Liver (tissue), 9 donors: ENCODE data around the gene SNRPA. TPM values are rescaled to one million over a fixed set of nuclear protein-coding genes. Genes with fewer than 3 reads are reported as not detected.
A peak's percentile ranks its signal among the peaks of the same experiment; 100 is the strongest.

Experiments used
- DNase-seq: peaks from one replicate; pipeline ENCODE4 v3.0.0-alpha.2; 2017; ENCODE audit warnings: low spot score
- H3K27ac ChIP-seq, 2 donors: one replicate each; pipeline ENCODE4 v1.7.0; 2013; ENCODE audit warnings: inconsistent platforms in 2 of 2, low read length in 2 of 2, control low read depth in 1 of 2, low read depth in 1 of 2, mild to moderate bottlenecking in 1 of 2
- H3K27me3 ChIP-seq, 4 donors: one replicate each; pipeline versions ENCODE4 v1.6.1 to v1.7.0; 2013; ENCODE audit warnings: low read length in 3 of 4, inconsistent platforms in 1 of 4, mild to moderate bottlenecking in 1 of 4, moderate library complexity in 1 of 4; ENCODE audit not compliant: control insufficient read depth in 4 of 4, insufficient read depth in 4 of 4
- H3K36me3 ChIP-seq, 4 donors: one replicate each; pipeline versions ENCODE4 v1.6.1 to v1.7.0; 2013; ENCODE audit warnings: low read length in 3 of 4, mild to moderate bottlenecking in 3 of 4, low read depth in 1 of 4, moderate library complexity in 1 of 4; ENCODE audit not compliant: control insufficient read depth in 4 of 4, insufficient read depth in 3 of 4
- H3K4me1 ChIP-seq, 4 donors: one replicate each; pipeline versions ENCODE4 v1.6.1 to v1.7.0; 2013; ENCODE audit warnings: low read length in 3 of 4, mild to moderate bottlenecking in 3 of 4, moderate library complexity in 1 of 4; ENCODE audit not compliant: control insufficient read depth in 4 of 4, insufficient read depth in 4 of 4
- H3K4me3 ChIP-seq, 3 donors: one replicate each; pipeline versions ENCODE4 v1.6.1 to v1.7.0; 2013; ENCODE audit warnings: low read length in 3 of 3, control low read depth in 1 of 3, low read depth in 1 of 3, mild to moderate bottlenecking in 1 of 3
- H3K9ac ChIP-seq, 2 donors: one replicate each; pipeline ENCODE4 v1.7.0; 2013; ENCODE audit warnings: low read length in 2 of 2, mild to moderate bottlenecking in 2 of 2, moderate library complexity in 2 of 2, control low read depth in 1 of 2, low read depth in 1 of 2
- H3K9me3 ChIP-seq, 4 donors: one replicate each; pipeline versions ENCODE4 v1.6.1 to v1.7.0; 2013; ENCODE audit warnings: low read length in 3 of 4; ENCODE audit not compliant: control insufficient read depth in 4 of 4
- ATF3 ChIP-seq: IDR thresholded peaks from 2 replicates; pipeline ENCODE4 v1.6.1; 2016; ENCODE audit warnings: antibody characterized with exemption
- CTCF ChIP-seq: fragments of 150-350 bp; IDR thresholded peaks from 2 replicates; pipeline ENCODE4 v1.5.1; 2017; ENCODE audit warnings: improper control_type of control experiment, low read depth, low read length; ENCODE audit not compliant: missing input control
- EGR1 ChIP-seq, 2 donors: IDR thresholded peaks; 2 replicates each; pipeline ENCODE4 v1.6.1; 2016 to 2018; ENCODE audit warnings: antibody characterized with exemption in 2 of 2, low read depth in 2 of 2
- FOXA1 ChIP-seq: IDR thresholded peaks from 2 replicates; pipeline ENCODE4 v1.6.1; 2016; ENCODE audit warnings: antibody characterized with exemption
- FOXA2 ChIP-seq: IDR thresholded peaks from 2 replicates; pipeline ENCODE4 v1.6.1; 2016; ENCODE audit warnings: antibody characterized with exemption
- GABPA ChIP-seq, 2 donors: IDR thresholded peaks in 1 of 2; conservative IDR thresholded peaks in 1 of 2; 2 replicates each; pipeline ENCODE4 v1.6.1; 2016; ENCODE audit warnings: antibody characterized with exemption in 2 of 2, mild to moderate bottlenecking in 1 of 2, moderate library complexity in 1 of 2
- HNF4A ChIP-seq, 2 donors: conservative IDR thresholded peaks; 2 replicates each; pipeline ENCODE4 v1.6.1; 2016; ENCODE audit warnings: antibody characterized with exemption in 2 of 2, mild to moderate bottlenecking in 2 of 2
- HNF4G ChIP-seq: IDR thresholded peaks from 2 replicates; pipeline ENCODE4 v1.6.1; 2016; ENCODE audit warnings: antibody characterized with exemption
- JUND ChIP-seq, 2 donors: IDR thresholded peaks; 2 replicates each; pipeline ENCODE4 v1.6.1; 2016; ENCODE audit warnings: antibody characterized with exemption in 2 of 2
- MAX ChIP-seq: IDR thresholded peaks from 2 replicates; pipeline ENCODE4 v1.6.1; 2016; ENCODE audit warnings: antibody characterized with exemption
- NR2F2 ChIP-seq: IDR thresholded peaks from 2 replicates; pipeline ENCODE4 v1.6.1; 2016; ENCODE audit warnings: antibody characterized with exemption
- RAD21 ChIP-seq, 2 donors: IDR thresholded peaks; 2 replicates each; pipeline ENCODE4 v1.6.1; 2016; ENCODE audit warnings: antibody characterized with exemption in 2 of 2, mild to moderate bottlenecking in 2 of 2
- REST ChIP-seq: IDR thresholded peaks from 2 replicates; pipeline ENCODE4 v1.6.1; 2016; ENCODE audit warnings: antibody characterized with exemption, mild to moderate bottlenecking
- RXRA ChIP-seq, 2 donors: IDR thresholded peaks; 2 replicates each; pipeline ENCODE4 v1.6.1; 2017 to 2018; ENCODE audit warnings: antibody characterized with exemption in 2 of 2, mild to moderate bottlenecking in 1 of 2
- SP1 ChIP-seq: IDR thresholded peaks from 2 replicates; pipeline ENCODE4 v1.6.1; 2018; ENCODE audit warnings: antibody characterized with exemption, mild to moderate bottlenecking
- TAF1 ChIP-seq: conservative IDR thresholded peaks from 2 replicates; pipeline ENCODE4 v1.6.1; 2016; ENCODE audit warnings: antibody characterized with exemption, mild to moderate bottlenecking
- YY1 ChIP-seq: IDR thresholded peaks from 2 replicates; pipeline ENCODE4 v1.6.1; 2016; ENCODE audit warnings: antibody characterized with exemption, mild to moderate bottlenecking
- ZBTB33 ChIP-seq: IDR thresholded peaks from 2 replicates; pipeline ENCODE4 v1.6.1; 2016; ENCODE audit warnings: antibody characterized with exemption
- WGBS: extraction: QIAGEN DNeasy Blood & Tissue Kit; methylation state at CpG from one replicate; pipeline ENCODE4 v1.1.7; 2013; 5-methylcytosine and 5-hydroxymethylcytosine counted together
- polyA plus RNA-seq, 2 donors: library from polyadenylated mRNA; stranded (reverse) in 1 of 2; unstranded in 1 of 2; fragments of 200-250 nt in 1 of 2; fragments of >200 nt in 1 of 2; fragmentation: Nextera tagmentation in 1 of 2; extraction: Ambion mirVana in 1 of 2; gene quantifications; one replicate each; pipeline versions ENCODE4 v1.2.1 to v1.2.3, GENCODE V29; 2013 to 2015
- total RNA-seq, 2 donors: library from RNA; depleted of rRNA; stranded (reverse); fragments of >200 nt; gene quantifications; one replicate each; pipeline ENCODE4 v1.2.3, GENCODE V29; 2014
- donor health status: healthy.
- donor health status: healthy.
- donor health status: healthy.
- donor health status: healthy.
- donor health status: healthy.

Gene SNRPA
- total and polyA plus RNA-seq, 4 donors = 11.8 to 27.1 (median 17.0) TPM

GRCh38 chr19:40755248-40755624 is 4.2 kb downstream of the SNRPA start:
- no peak overlapping the region for H3K9ac ChIP-seq
- peaks cover 8 to 30% (median 21%) of the 10 kb centered on the region in 4 donors for H3K36me3 ChIP-seq
- DNase-seq = no peak
- H3K9me3 ChIP-seq = no peaks in the 10 kb centered on the region
- H3K4me1 ChIP-seq = peaks cover 3 to 35% (median 25%) of the 10 kb centered on the region in 4 donors
- peak overlapping the region in 1 of 2 donors; percentile 70 for H3K27ac ChIP-seq
- H3K27me3 ChIP-seq = no peaks in the 10 kb centered on the region
- 89% methylated on average over 3 of the region's 3 CpGs for WGBS
- no peak overlapping the region for H3K4me3 ChIP-seq
- TF ChIP-seq NR2F2 = no peak
- TF ChIP-seq HNF4A (conservative IDR thresholded peaks at IDR 0.05) = no peak
- no peak for TF ChIP-seq HNF4G
- no peak for TF ChIP-seq CTCF
- no peak for TF ChIP-seq MAX
- TF ChIP-seq JUND (IDR thresholded peaks at IDR 0.05) = no peak
- no peak for TF ChIP-seq SP1
- no peak for TF ChIP-seq RXRA (IDR thresholded peaks at IDR 0.05)
- no peak for TF ChIP-seq ATF3
- TF ChIP-seq TAF1 = no peak
- TF ChIP-seq YY1 = no peak
- TF ChIP-seq FOXA2 = no peak
- no peak for TF ChIP-seq FOXA1
- TF ChIP-seq GABPA (IDR thresholded peaks at IDR 0.05 in 1 of 2, conservative IDR thresholded peaks at IDR 0.05 in 1 of 2) = no peak
- TF ChIP-seq RAD21 (IDR thresholded peaks at IDR 0.05) = no peak
- no peak for TF ChIP-seq REST
- no peak for TF ChIP-seq ZBTB33
- no peak for TF ChIP-seq EGR1 (IDR thresholded peaks at IDR 0.05; ENCODE audit: low read depth in 2 of 2)
